Body of pancreas (tissue), 4 donors: ENCODE measurements around the gene GLIS1. TPM values are rescaled to one million over a fixed set of nuclear protein-coding genes. Genes with fewer than 3 reads are reported as not detected.

Source experiments
- ATAC-seq: fragments of 150-250 bp; one replicate; pipeline ENCODE4 v1.9.1; 2016
- DNase-seq, 4 donors: peaks; one replicate each; pipeline ENCODE4 v3.0.0-alpha.2; 2019
- H3K27ac ChIP-seq, 4 donors: fragments of 200-600 bp; sonication (generic); 1 replicate in 3 of 4; 2 replicates in 1 of 4; pipeline versions ENCODE4 v1.5.1 to v1.6.1; 2016 to 2019; ENCODE audit warnings: mild to moderate bottlenecking in 1 of 4, mixed read lengths in 1 of 4, moderate library complexity in 1 of 4
- H3K27me3 ChIP-seq, 2 donors: fragments of 200-600 bp; sonication (generic); one replicate each; pipeline ENCODE4 v1.6.0; 2016; ENCODE audit warnings: mild to moderate bottlenecking in 1 of 2
- H3K36me3 ChIP-seq, 2 donors: fragments of 200-600 bp; sonication (generic); replicated peaks in 1 of 2; 2 replicates each; pipeline ENCODE4 v1.5.1; 2016; ENCODE audit warnings: low read depth in 2 of 2; ENCODE audit not compliant: insufficient read depth in 1 of 2
- H3K4me1 ChIP-seq: fragments of 200-600 bp; sonication (generic); one replicate; pipeline ENCODE4 v1.6.0; 2016
- H3K4me3 ChIP-seq, 2 donors: fragments of 200-600 bp; sonication (generic); 1 replicate in 1 of 2; 2 replicates in 1 of 2; pipeline ENCODE4 v1.5.1; 2016 to 2019
- H3K9me3 ChIP-seq, 3 donors: fragments of 200-600 bp; sonication (generic); 1 replicate in 2 of 3; 2 replicates in 1 of 3; pipeline ENCODE4 v1.5.1; 2016
- CTCF ChIP-seq, 7 experiments: fragments of 450-650 bp in 4 of 7; fragments of 200-600 bp in 3 of 7; sonication (generic) in 3 of 7; IDR thresholded peaks; one replicate each; pipeline ENCODE4 v1.5.1; 2016 to 2019; ENCODE audit warnings: antibody characterized with exemption in 7 of 7
- POLR2A ChIP-seq, 3 donors: fragments of 450-650 bp; IDR thresholded peaks; one replicate each; pipeline ENCODE4 v1.6.1; 2016; ENCODE audit warnings: antibody characterized with exemption in 3 of 3, mild to moderate bottlenecking in 2 of 3
- WGBS, 2 donors: methylation state at CpG; one replicate each; pipeline ENCODE4 v1.1.5; 2017; 5-methylcytosine and 5-hydroxymethylcytosine counted together
- intact Hi-C: fragments of 100-400 bp; cut with DNase I; formaldehyde crosslinking; loops from one replicate; pipeline ENCODE4 v1.15.1; 2023
- total RNA-seq, 2 donors: library from RNA; depleted of rRNA; stranded (reverse); fragments of >200 nt; gene quantifications; one replicate each; pipeline ENCODE4 v1.1.0, GENCODE V29; 2016

GLIS1 gene
- total RNA-seq, 2 donors from 2014 or later = 0.33 TPM; not detected in 1

DNA sequence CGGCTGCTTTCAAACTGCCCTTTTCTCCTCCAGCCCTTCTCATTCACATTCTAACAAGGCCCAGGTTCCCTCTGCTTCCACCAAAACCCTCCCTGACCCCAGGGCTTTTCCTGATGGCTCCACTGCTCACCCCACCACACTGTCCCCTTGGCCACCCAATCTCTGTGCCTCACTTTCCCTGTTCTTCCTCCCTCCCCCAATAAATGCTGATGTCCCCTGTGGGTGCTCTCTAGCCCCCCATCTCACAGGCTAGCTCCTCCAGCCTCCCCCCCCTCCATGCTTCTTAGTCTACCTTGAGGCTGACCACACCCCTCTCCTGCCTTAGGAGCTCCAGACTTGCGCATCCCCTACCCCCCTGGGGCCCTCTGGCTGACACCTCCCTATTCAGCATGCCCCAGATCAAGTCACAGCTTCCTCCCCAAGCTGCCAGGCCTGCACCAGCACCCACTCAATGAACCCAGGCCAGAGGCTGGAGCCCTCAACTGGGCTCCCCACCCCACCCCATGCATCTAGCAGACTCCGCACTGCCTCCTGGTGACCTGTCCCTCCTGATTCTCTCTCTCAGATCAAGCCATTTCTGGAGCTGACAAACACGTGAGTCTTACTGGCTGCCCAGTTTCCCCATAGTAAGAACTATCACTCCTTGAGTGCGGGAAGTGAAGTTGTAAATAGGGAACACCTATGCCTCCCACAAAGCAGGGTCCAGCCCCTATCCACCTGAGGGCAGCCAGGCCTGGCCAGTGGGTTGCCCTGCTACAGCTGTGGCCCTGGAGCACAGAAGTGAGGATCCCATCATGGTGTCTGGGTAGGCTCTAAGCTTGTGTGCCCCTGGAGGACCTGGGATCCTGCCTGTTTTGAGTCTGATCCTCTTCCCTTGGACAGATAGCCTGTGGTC is 161.9 kb downstream of the GLIS1 start:
- no peak for ATAC-seq
- WGBS, 2 donors = 82 to 92% methylated on average over 5 of the region's 5 CpGs
- H3K4me1 ChIP-seq = peaks cover 2% of the 10 kb centered on the region
- no peak overlapping the region for H3K4me3 ChIP-seq
- H3K9me3 ChIP-seq = no peaks in the 10 kb centered on the region
- TF ChIP-seq POLR2A (IDR thresholded peaks at IDR 0.05) = no peak
- TF ChIP-seq CTCF (IDR thresholded peaks at IDR 0.05) = no peak
- DNase-seq = peak in 1 of 4 donors; percentile 7
- intact Hi-C loops = no loop called here
- H3K36me3 ChIP-seq = no peaks in the 10 kb centered on the region
- H3K27ac ChIP-seq = no peak overlapping the region
- H3K27me3 ChIP-seq = no peaks in the 10 kb centered on the region

DNA sequence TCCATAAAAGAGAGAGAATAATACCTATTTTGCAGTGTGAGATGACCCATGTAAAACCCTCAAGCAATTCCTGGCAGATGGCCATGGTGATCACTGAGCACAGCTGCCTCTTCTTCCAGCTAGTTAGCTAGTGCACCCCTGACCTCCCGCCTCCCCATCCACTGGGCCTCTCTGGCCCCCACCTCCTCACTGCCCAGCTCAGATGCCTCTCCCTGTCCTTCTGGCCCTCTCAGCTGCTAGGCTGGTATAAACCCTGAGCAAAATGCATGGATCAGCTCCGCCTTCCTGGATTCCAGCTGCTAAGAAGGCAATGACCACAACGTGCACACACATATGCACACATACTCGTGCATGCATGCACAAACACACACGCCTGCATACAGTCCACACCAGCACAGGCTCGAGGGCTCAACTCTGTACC is 162.6 kb downstream of the GLIS1 start:
- TF ChIP-seq CTCF (IDR thresholded peaks at IDR 0.05) (no peak), POLR2A (IDR thresholded peaks at IDR 0.05) (no peak)
- H3K27ac ChIP-seq = no peak overlapping the region
- H3K9me3 ChIP-seq = no peaks in the 10 kb centered on the region
- no peak for ATAC-seq
- 68 to 75% methylated on average over 6 of the region's 6 CpGs for WGBS, 2 donors
- no peak overlapping the region for H3K4me3 ChIP-seq
- intact Hi-C loops = no loop called here
- no peaks in the 10 kb centered on the region for H3K36me3 ChIP-seq
- H3K27me3 ChIP-seq = no peaks in the 10 kb centered on the region
- peak in 1 of 4 donors; percentile 9 for DNase-seq
- H3K4me1 ChIP-seq = no peaks in the 10 kb centered on the region

- H3K36me3 ChIP-seq = no peaks in the 10 kb centered on the region
- intact Hi-C loops = no loop called here
- H3K27ac ChIP-seq = no peak overlapping the region
- WGBS, 2 donors = 57 to 66% methylated on average over 5 of the region's 5 CpGs
- no peaks in the 10 kb centered on the region for H3K27me3 ChIP-seq
- no peaks in the 10 kb centered on the region for H3K9me3 ChIP-seq
- H3K4me3 ChIP-seq = no peak overlapping the region
- ATAC-seq (no peak), DNase-seq (peak in 1 of 4 donors; percentile 7)
- no peak for TF ChIP-seq POLR2A (IDR thresholded peaks at IDR 0.05)
- no peaks in the 10 kb centered on the region for H3K4me1 ChIP-seq
Observed at GRCh38 chr1:53575955-53576320, 163.0 kb downstream of the GLIS1 start.

DNA sequence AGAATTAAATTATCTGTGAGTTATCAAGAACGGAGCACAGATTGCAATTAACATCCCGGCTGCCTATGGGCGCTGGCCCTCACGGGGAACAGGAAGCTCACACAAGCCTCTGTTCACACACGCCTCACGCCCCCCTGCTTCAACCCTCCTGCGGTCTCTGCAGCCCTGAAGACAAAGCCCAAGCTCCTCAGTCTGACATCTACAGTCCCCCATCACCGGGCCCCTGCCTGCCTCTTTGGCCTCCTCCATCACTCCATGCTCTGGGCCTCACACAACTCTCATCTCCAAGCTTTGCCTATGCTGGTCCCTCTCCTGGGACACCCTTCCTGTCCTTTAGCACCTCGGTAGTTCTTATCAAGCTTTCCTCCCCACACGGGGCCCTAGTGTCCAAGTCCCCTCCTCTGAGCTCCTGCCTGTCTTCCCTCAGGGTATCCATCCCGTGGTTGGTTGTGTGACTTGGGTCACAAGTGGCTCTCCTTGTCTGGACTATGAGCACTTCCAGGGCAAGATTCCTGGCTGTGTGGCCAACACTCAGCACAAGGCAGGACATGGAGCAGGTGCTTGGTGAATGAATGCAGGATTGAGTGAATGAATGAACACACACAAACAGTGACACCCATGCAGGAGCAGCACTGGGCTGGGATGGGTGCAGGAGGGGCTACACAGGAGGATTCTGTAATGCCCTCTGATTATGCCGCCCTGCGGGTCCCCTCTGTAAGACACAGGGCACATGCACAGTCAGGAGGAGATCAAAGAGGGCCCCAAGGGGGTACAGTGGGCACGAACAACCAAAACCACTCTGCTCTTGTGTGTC is 163.6 kb downstream of the GLIS1 start:
- DNase-seq = peak in 1 of 4 donors; percentile 3
- intact Hi-C loops = no loop called here
- 67 to 76% methylated on average over 13 to 14 of the region's 14 CpGs for WGBS, 2 donors

More for the DNA sequence above, 163.6 kb downstream of the GLIS1 start:
- H3K27ac ChIP-seq = no peak overlapping the region
- H3K9me3 ChIP-seq = no peaks in the 10 kb centered on the region
- no peak overlapping the region for H3K4me3 ChIP-seq
- H3K27me3 ChIP-seq = no peaks in the 10 kb centered on the region
- H3K36me3 ChIP-seq = no peaks in the 10 kb centered on the region
- peaks cover 4% of the 10 kb centered on the region for H3K4me1 ChIP-seq
- no peak for TF ChIP-seq CTCF (IDR thresholded peaks at IDR 0.05)
- TF ChIP-seq POLR2A (IDR thresholded peaks at IDR 0.05) = no peak
- no peak for ATAC-seq
